Keratinocyte (primary cell): ENCODE data around the gene SLC66A2. TPM values are rescaled to one million over a fixed set of nuclear protein-coding genes. Genes with fewer than 3 reads are reported as not detected.

Experiments
- DNase-seq: peaks from one replicate; pipeline ENCODE4 v3.0.0-alpha.2; 2011; ENCODE audit warnings: low read depth, missing footprints, low spot score
- FAIRE-seq: peaks from 2 replicates; lab custom pipeline; 2011; peaks lifted over from hg19 to GRCh38; lab: Jason Lieb, UNC
- H2AFZ ChIP-seq: 2 replicates; pipeline ENCODE4 v1.6.0; 2012; ENCODE audit warnings: low read length, control low read depth, inconsistent platforms; ENCODE audit not compliant: control insufficient read depth
- H3K27ac ChIP-seq: 2 replicates; pipeline ENCODE4 v1.5.1; 2011; ENCODE audit warnings: low read length; ENCODE audit not compliant: control insufficient read depth, insufficient read depth
- H3K27me3 ChIP-seq: 3 replicates; pipeline ENCODE4 v1.6.0; 2011; ENCODE audit warnings: low read length; ENCODE audit not compliant: control insufficient read depth, insufficient read depth; ENCODE audit errors: extremely low read depth
- H3K36me3 ChIP-seq, 2 experiments: 2 replicates in 1 of 2; 3 replicates in 1 of 2; pipeline ENCODE4 v1.5.1; 2011; ENCODE audit warnings: low read length in 2 of 2, mild to moderate bottlenecking in 1 of 2; ENCODE audit not compliant: control insufficient read depth in 2 of 2, insufficient read depth in 2 of 2; ENCODE audit errors: extremely low read depth in 1 of 2
- H3K4me1 ChIP-seq: 3 replicates; pipeline ENCODE4 v1.5.1; 2011; ENCODE audit warnings: low read length; ENCODE audit not compliant: control insufficient read depth, insufficient read depth; ENCODE audit errors: extremely low read depth
- H3K4me2 ChIP-seq: 3 replicates; pipeline ENCODE4 v1.6.0; 2011; ENCODE audit warnings: low read depth, low read length; ENCODE audit not compliant: control insufficient read depth, insufficient read depth; ENCODE audit errors: extremely low read depth
- H3K4me3 ChIP-seq, 3 experiments: fragments of 200-600 bp in 1 of 3; sonication (generic) in 1 of 3; 2 replicates in 2 of 3; 3 replicates in 1 of 3; pipeline ENCODE4 v1.5.1; 2011 to 2016; ENCODE audit warnings: low read length in 3 of 3, mild to moderate bottlenecking in 3 of 3, control low read depth in 2 of 3, inconsistent platforms in 1 of 3, low read depth in 1 of 3, mixed read lengths in 1 of 3, mixed run types in 1 of 3, moderate library complexity in 1 of 3; ENCODE audit not compliant: control insufficient read depth in 2 of 3, insufficient read depth in 2 of 3; ENCODE audit errors: extremely low read depth in 1 of 3
- H3K79me2 ChIP-seq: 2 replicates; pipeline ENCODE4 v1.6.0; 2012; ENCODE audit warnings: low read length; ENCODE audit not compliant: control insufficient read depth, insufficient read depth
- H3K9ac ChIP-seq: 3 replicates; pipeline ENCODE4 v1.6.0; 2011; ENCODE audit warnings: low read length; ENCODE audit not compliant: control insufficient read depth, insufficient read depth; ENCODE audit errors: extremely low read depth
- H3K9me1 ChIP-seq: 3 replicates; pipeline ENCODE4 v1.6.0; 2011; ENCODE audit warnings: low read length; ENCODE audit not compliant: control insufficient read depth, insufficient read depth; ENCODE audit errors: extremely low read depth
- H3K9me3 ChIP-seq: 2 replicates; pipeline ENCODE4 v1.5.1; 2012; ENCODE audit warnings: low read depth, low read length; ENCODE audit not compliant: control insufficient read depth
- H4K20me1 ChIP-seq: 3 replicates; pipeline ENCODE4 v1.6.0; 2011; ENCODE audit warnings: low read length; ENCODE audit not compliant: control insufficient read depth, insufficient read depth; ENCODE audit errors: extremely low read depth
- EZH2 ChIP-seq: IDR thresholded peaks from one replicate; pipeline ENCODE4 v1.6.1; 2012; ENCODE audit warnings: inconsistent platforms, mild to moderate bottlenecking, low read length, moderate library complexity
- dilution Hi-C: fragments of 300-500 bp; cut with MboI; formaldehyde crosslinking; loops from one replicate; pipeline ENCODE4 v1.7.0; 2020; ENCODE audit warnings: low sequenced_read_pairs; ENCODE audit not compliant: extremely low pct_ligation_motif_present
- polyA plus RNA-seq, 5 experiments: library from polyadenylated mRNA; depleted of rRNA in 3 of 5; stranded (reverse) in 3 of 5; stranded (forward) in 1 of 5; unstranded in 1 of 5; fragments of >200 nt; gene quantifications; 1 replicate in 1 of 5; 2 replicates in 3 of 5; 3 replicates in 1 of 5; pipeline versions ENCODE4 v1.2.1 to v1.2.3, GENCODE V29; 2011 to 2012; ENCODE audit warnings: missing spikeins in 2 of 5, low read depth in 1 of 5, low replicate concordance in 1 of 5
- TF ChIP-seq, protein P1 (sequence below), 3 experiments: IDR thresholded peaks in 1 of 3; conservative IDR thresholded peaks in 1 of 3; optimal IDR thresholded peaks in 1 of 3; 2 replicates in 2 of 3; 3 replicates in 1 of 3; pipeline versions ENCODE3 to v1.5.1; 2011; ENCODE audit warnings: low read length in 3 of 3, mild to moderate bottlenecking in 3 of 3, moderate library complexity in 2 of 3, control low read depth in 1 of 3, inconsistent platforms in 1 of 3; ENCODE audit not compliant: insufficient read depth in 2 of 3; ENCODE audit errors: extremely low read depth in 1 of 3

Gene SLC66A2
- polyA plus RNA-seq, 1 donor (not counting 4 experiments of a cell fraction or from before 2014, with no cell fraction given) = 16.3 TPM

DNA sequence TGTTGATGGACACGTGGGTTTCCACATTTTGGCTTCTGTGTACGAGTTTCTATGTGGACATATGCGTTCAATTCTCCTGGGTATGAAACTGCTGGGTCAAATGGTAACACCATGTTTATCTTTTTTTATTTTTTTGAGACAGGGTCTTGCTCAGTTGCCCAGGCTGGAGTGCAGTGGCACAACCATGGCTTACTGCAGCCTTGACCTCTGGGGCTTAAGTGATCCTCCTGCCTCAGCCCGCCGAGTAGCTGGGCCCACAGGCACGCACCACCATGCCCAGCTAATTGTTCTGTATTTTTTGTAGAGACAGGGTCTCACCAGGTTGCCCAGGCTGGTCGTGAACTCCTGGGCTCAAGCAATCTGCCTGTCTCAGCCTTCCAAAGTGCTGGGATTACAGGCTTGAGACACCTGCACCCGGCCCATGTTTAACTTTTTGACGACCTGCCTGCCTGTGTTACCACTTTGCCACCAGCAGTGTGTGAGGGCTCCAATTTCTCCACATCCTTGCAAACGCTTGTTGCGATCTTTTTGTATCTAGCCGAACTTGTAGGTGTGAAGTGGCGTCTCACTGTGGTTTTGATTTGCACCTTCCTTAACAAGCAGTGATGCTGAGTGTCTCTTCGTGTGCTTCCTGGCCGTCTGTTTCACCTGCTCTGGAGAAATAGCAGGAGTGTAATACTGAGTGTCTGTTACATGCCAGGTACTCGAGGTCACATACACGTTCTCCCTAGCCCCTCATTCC lies 19.9 kb upstream of the SLC66A2 start:
- H3K79me2 ChIP-seq = peaks cover 58% of the 10 kb centered on the region
- H3K4me2 ChIP-seq = no peak overlapping the region
- no peaks in the 10 kb centered on the region for H3K27me3 ChIP-seq
- H3K4me3 ChIP-seq = no peak overlapping the region
- dilution Hi-C loops = no loop called here
- peaks cover 26 to 35% of the 10 kb centered on the region in 2 experiments for H3K36me3 ChIP-seq
- H3K4me1 ChIP-seq = peaks cover 9% of the 10 kb centered on the region
- H3K9me1 ChIP-seq = peaks cover 6% of the 10 kb centered on the region
- H4K20me1 ChIP-seq = peaks cover 17% of the 10 kb centered on the region
- H3K9me3 ChIP-seq = no peaks in the 10 kb centered on the region
- H3K9ac ChIP-seq = no peak overlapping the region
- H2AFZ ChIP-seq = no peak overlapping the region
- DNase-seq (no peak), FAIRE-seq (no peak)
- H3K27ac ChIP-seq = no peak overlapping the region
- TF ChIP-seq, protein P1, sequence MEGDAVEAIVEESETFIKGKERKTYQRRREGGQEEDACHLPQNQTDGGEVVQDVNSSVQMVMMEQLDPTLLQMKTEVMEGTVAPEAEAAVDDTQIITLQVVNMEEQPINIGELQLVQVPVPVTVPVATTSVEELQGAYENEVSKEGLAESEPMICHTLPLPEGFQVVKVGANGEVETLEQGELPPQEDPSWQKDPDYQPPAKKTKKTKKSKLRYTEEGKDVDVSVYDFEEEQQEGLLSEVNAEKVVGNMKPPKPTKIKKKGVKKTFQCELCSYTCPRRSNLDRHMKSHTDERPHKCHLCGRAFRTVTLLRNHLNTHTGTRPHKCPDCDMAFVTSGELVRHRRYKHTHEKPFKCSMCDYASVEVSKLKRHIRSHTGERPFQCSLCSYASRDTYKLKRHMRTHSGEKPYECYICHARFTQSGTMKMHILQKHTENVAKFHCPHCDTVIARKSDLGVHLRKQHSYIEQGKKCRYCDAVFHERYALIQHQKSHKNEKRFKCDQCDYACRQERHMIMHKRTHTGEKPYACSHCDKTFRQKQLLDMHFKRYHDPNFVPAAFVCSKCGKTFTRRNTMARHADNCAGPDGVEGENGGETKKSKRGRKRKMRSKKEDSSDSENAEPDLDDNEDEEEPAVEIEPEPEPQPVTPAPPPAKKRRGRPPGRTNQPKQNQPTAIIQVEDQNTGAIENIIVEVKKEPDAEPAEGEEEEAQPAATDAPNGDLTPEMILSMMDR (optimal IDR thresholded peaks at IDR 0.05 in 1 of 3, IDR thresholded peaks at IDR 0.05 in 1 of 3, conservative IDR thresholded peaks at IDR 0.05 in 1 of 3; ENCODE audit: extremely low read depth in 1 of 3, insufficient read depth in 2 of 3, low read length in 3 of 3) = no peak
- no peak for TF ChIP-seq EZH2

DNA sequence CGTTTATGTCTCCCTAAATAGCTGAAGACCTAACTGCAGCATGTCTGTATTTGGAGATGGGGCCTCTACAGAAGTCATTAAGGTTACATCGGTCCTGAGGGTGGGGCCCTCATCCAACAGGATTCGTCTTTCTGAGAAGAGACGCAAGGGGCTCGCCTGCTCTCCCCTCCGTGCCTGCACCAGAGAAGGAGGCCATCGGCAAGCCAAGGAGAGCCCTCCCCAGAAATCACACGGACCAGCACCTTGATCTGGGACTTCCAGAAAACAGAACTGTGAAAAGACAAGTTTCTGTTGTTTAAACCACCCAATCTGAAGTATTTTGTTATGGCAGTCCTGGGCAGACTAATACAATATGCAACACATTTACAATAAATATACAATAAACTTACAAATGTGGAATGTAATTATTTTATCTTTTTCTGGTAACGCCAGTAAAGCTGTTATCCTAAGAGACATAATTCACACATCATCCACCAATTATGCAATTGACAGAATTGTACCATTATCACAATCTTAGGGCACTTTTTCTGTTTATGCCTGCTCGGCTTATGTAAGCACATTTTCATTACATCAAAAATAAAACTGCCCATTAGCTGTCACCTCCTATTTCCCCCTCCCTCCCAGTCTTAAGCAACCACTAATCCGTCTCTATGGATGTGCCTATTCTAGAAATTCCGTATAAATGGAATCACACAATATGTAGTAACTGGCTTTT lies 19.1 kb upstream of the SLC66A2 start:
- H4K20me1 ChIP-seq = peaks cover 14% of the 10 kb centered on the region
- FAIRE-seq = no peak
- no peak overlapping the region for H3K4me3 ChIP-seq
- dilution Hi-C loops = no loop called here
- H3K9me3 ChIP-seq = no peaks in the 10 kb centered on the region
- no peaks in the 10 kb centered on the region for H3K27me3 ChIP-seq
- H3K9me1 ChIP-seq = peaks cover 3% of the 10 kb centered on the region
- no peak for TF ChIP-seq EZH2
- TF ChIP-seq, protein P1 (optimal IDR thresholded peaks at IDR 0.05 in 1 of 3, IDR thresholded peaks at IDR 0.05 in 1 of 3, conservative IDR thresholded peaks at IDR 0.05 in 1 of 3; ENCODE audit: extremely low read depth in 1 of 3, insufficient read depth in 2 of 3, low read length in 3 of 3) = no peak
- H3K27ac ChIP-seq = no peak overlapping the region
- peaks cover 20 to 36% of the 10 kb centered on the region in 2 experiments for H3K36me3 ChIP-seq
- no peak for DNase-seq
- H3K4me1 ChIP-seq = peaks cover 4% of the 10 kb centered on the region
- H3K79me2 ChIP-seq = peaks cover 53% of the 10 kb centered on the region
- no peak overlapping the region for H3K4me2 ChIP-seq
- H2AFZ ChIP-seq = no peak overlapping the region
- no peak overlapping the region for H3K9ac ChIP-seq
